SKM-1 treated with dmso at 0.1 percent for 144 hours (cell line): ENCODE data around the gene C11orf52.
"Not testable (repeated sequence)": the region's sequence is repeated elsewhere in the genome, so short reads cannot be mapped to it uniquely, and the experiment has no call there.

Experiments used
- DNase-seq: peaks from one replicate; lab custom pipeline; 2025; ENCODE audit not compliant: unreplicated experiment; lab: John Stamatoyannopoulos, UW

Gene C11orf52, protein sequence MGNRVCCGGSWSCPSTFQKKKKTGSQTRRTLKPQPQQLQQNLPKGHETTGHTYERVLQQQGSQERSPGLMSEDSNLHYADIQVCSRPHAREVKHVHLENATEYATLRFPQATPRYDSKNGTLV

GRCh38 chr11:111918390-111919256, at the start of gene C11orf52:
TSS of gene C11orf52 (plus strand) at chr11:111918913. CDS start at chr11:111918973, 60 bp downstream.
- no peak for DNase-seq

GRCh38 chr11:111870113-111870512, 48.6 kb upstream of the C11orf52 start:
- DNase-seq, result no peak

DNA sequence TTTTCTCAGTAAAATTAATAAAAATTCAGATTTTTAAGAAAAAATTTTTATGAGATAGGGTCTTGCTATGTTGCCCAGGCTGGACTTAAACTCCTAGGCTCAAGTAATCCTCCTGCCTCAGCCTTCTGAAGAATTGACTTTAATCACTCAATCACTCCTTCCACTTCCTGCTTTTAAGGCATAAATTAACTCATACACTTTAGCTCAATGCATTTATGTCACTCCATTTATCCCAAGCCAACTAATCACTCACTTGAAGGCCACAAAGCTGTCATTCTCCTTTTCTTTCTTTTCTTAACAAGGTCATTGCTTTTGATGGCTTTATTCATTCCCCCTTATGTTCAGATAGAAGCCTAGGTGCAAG, 48.2 kb upstream of the C11orf52 start:
- DNase-seq, result no peak

DNA sequence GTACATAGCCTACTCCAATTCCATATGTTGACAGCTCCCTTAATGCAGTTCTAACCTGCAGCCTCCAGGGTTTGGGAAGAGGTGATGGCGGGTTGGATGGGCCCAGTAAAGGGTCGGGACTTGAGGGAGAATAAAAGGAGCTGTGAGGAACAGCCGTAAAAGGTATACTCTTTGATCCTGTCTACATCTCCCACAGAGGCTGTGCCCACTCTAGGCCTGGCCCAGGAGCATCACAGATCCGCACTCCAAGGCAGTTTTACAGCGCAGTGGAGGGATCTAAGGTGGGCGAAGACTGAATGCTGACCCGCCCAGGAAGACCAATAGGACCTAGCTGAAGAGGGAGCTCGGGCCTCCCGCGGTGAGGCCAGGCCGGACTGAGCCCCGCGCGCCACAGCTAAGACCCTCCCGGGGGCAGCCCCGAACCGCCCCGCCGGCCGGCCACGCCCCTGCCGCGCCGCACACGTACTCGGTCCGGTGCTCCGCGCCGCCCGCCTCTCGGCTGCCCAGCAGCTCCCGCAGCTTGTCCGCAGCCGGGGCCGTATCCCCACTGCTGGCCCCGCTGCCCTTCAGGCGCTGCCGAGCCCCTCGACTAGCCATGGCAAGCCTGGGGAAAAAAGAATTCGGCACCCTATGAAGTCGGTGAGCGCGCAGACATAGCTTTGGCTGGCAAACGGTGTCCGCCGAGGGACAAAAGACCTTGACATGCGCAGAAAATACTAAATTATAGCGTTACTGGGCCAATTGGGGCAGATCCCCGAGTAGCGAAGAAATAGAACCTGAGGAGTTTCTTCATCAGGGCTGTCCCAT, 47.6 kb upstream of the C11orf52 start, which contains the start of gene ALG9:
Gene ALG9 (minus strand): TSS at position 696 of the 807 bp plus-strand sequence. CDS start 99 bp downstream, at position 597.
- DNase-seq, result peak; percentile 58

DNA sequence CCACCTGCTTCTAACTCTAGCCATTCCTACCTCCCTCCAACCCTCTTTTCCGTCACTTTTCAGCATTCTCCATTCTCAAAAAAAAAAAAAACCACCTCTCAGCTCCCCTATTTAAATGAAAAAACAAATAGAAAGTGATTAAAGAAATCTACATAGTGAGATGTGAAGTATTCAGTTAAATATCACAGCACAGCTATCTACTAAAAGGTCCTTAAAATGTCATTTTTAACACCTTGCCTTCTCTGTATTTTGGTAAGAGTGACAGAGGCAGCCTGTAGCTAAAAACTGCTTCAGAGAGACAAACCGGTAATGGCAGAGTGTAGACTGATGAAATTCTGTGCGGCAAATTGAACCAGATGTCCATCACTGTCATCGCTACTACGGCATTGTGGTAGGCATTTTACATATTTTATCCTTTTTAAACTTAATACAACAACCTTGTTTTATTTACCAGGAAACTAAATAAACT, 47.0 kb upstream of the C11orf52 start:
- DNase-seq, result no peak

GRCh38 chr11:111878385-111878848, 40.3 kb upstream of the C11orf52 start:
- no peak for DNase-seq

DNA sequence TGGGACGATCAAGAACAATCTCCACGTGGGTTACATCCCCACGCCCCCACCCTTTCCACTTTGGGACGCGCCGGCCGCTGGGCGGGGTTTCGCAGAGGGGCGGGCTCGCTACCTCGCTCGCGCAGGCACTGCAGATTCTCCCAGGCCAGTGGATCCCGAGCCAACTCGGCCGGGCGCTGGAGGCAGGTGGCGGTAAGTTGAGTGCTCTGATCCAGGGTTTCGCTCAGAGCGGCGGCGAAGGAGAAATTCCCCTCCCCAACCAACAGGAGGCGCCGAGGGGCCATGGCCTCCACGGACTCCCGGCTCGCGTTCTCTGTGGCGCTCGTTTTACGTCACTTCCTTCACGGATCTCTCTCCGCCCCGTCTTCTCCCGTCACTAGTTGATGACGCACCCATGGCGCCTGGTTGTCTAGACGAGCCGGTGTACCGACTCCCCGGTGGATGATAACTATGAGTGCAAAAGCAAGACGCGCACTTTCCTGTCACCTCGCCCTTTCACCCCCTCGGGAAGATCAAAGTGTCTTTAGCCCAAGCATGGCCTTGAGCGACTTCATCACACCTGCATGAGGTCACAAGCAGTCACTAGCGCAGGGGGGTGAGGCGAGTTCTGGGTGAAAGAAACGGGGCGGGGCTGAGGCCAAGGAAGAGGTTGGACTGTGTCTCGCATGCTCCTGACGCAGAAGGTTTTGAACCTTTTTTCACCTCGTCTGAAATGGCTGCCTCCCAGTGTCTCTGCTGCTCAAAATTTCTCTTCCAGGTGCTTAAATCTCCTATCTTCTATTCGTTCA, 39.7 kb upstream of the C11orf52 start, which contains the start of the genes CFAP68 and FDXACB1:
Gene CFAP68 (plus strand): TSS at position 693 of the 788 bp plus-strand sequence. CDS start 20 bp downstream, at position 713.
Gene FDXACB1 (minus strand): TSS at position 317 of the 788 bp plus-strand sequence. CDS start 33 bp downstream, at position 284.
- peak; percentile 96 for DNase-seq

DNA sequence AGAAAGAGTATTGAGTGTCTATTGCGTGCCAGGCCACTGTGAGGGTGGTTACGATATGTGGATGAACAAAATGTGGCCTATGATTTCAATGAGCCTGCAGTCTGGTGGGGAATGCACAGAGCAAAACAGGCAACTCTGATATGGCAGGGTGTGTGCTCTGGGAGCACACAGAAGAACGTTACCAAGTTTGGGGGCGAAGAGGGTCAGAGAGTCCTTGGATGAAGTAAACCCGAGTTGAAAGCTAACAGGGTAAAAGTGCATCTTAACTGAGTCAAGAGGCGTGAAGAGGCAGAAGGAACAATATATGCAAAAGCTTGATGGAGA, 39.1 kb upstream of the C11orf52 start:
- no peak for DNase-seq

DNA sequence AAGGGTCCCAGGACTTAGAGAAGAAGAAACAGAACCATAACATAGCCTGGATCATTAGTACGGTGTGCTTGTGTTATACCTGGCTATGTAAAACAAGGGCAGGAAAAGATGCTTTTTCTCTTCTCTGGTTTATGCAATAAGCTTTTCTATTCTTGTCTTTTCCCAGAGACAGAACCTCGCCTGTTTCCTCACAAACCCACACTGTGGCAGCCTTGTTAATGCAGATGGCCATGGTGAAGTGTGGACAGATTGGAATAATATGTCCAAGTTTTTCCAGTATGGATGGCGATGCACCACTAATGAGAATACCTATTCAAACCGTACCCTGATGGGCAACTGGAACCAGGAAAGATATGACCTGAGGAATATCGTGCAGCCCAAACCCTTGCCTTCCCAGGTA, 36.5 kb upstream of the C11orf52 start:
- DNase-seq, result no peak

DNA sequence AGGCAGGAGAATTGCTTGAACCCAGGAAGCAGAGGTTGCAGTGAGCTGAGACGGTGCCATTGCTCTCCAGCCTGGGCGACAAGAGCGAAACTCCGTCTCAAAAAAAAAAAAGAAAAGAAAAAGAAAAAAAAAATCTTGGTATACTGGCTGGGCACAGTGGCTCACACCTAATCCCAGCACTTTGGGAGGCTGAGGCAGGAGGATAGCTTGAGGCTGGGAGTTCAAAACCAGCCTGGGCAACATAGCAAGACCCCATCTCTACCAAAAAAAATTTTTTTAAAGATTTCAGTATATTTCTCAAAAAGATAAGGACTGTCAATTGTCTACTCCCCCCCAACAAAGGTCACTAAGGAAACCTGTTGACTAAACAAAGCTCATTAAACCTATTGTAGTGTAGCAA, 33.7 kb upstream of the C11orf52 start:
- not testable (repeated sequence) for DNase-seq

DNA sequence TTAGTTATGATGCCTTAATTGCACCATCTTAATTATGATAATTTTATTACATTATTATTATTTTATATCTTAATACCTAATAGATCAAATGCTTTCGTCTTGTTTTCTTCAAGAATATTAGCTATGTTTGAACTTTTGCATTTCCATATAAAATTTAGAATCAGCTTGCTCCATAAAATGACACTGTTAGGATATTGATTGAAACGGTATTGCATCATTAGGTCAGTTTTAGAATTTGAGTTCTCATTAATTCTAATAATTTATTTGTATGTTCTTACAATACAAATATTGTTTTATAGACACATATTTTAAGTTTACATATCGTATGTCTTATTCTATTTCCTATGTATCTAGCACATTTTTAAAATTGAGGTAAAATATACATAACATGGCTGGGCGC, 32.7 kb upstream of the C11orf52 start:
- DNase-seq, result no peak

GRCh38 chr11:111886844-111887243, 31.9 kb upstream of the C11orf52 start:
- no peak for DNase-seq

DNA sequence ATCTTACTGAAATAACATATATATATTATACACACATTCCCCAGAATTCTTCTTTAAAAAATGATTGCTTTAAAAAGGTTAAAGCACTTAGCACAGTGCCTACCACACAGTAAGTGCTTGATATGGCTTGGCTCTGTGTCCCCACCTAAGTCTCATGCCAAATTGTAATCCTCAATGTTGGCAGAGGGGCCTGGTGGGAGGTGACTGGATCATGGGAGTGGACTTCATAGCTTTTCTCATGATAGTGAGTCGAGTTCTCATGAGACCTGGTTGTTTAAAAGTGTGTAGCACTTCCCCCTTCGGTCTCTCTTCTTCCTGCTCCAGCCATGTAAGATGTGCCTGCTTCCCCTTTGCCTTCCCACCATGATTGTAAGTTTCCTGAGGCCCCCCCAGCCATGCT, 13.3 kb upstream of the C11orf52 start:
- DNase-seq, result no peak

GRCh38 chr11:111906680-111907079, 12.0 kb upstream of the C11orf52 start:
- DNase-seq, result no peak

DNA sequence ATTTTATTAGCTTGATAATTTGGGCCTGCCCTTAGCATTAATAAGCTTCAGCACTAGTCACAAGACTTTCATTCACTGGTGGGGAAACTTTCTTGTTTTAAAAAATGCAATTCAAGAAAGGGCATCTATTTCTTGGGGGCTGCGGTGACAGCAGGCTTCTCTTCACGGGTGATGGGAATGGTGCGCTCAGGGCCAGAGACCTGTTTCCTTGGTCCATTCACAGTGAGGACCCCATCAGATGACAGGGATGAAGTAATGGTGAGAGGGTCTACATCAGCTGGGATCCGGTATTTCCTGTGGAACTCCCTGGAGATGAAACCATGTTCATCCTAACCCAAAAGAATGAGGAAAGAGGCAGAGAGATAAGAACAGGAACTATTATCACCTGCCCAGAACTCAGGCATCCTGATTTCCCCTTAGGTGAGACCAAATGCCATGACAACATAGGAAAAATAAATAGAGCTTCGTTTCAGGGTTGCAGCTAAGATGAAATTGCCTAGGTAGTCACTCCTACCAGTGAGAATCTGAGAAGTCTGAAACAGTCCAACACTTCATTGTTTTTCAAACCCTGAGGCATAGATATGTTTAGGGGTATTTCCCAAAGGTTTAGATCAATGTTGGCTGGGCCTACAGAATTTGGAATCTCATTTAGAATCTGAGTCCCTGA, 9.9 kb upstream of the C11orf52 start:
- DNase-seq, result no peak

- DNase-seq, result no peak
Observed at GRCh38 chr11:111909378-111909777, 9.3 kb upstream of the C11orf52 start.

DNA sequence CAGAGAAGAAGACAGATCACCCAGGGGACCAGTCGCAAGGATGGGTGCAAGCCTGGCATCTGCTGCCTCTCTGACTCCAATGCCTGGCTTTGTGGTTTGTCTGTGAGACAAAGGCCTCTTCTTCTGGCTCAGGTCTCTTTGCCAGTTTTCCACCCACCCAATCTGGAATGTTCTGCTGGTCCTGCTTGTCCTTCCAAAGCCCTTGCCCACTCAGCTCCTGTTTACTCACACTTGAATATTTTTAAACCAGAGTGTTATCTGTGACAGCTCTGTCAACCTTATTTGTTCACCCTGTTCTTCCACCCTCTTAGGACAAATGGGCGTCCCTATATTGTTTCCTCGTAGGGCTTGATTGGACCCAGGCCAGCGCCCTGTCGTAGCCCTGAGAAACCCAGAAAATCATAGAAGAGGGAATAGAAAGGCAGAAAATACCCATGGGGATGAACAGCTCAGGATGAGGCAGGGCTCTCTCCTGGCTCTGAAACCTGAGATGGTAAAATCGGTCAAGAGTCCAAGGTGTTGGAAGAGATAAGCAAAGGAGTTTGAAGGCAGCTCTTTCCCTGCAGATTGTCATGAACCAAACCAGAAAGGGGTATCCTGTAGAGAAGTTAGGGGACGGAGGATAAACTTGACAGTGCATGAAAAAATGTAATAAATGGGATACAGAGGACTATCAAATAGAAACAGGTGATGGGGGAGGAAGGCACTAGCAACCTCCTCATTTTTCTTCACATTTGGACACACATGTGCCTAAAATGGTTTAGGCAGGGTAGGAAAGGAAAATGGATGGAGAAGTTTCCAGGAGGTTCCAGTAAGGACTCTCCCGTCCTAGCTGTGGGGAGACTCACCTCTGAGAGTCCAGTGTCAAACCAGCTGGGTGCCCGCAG, 7.8 kb upstream of the C11orf52 start:
- no peak for DNase-seq

- DNase-seq, result no peak
Observed at GRCh38 chr11:111911563-111912401, 6.9 kb upstream of the C11orf52 start, which contains the start of gene CRYAB. TSS of gene CRYAB (minus strand) at chr11:111911770. CDS start at chr11:111911724, 46 bp downstream.
